Activated T-cell treated with anti-CD3 and anti-CD28 coated beads, Interleukin-2, amount 50 U/mL, for 1 hour (primary cell): ENCODE results near the gene YIPF1.

ENCODE experiments used
- DNase-seq: peaks from one replicate; pipeline ENCODE4 v3.0.0-alpha.2; 2020

Gene YIPF1

GRCh38 chr1:53889304-53890298 is at the start of gene YIPF1:
Gene YIPF1, minus strand, starts transcription at chr1:53889797. Its CDS starts 860 bp downstream, at chr1:53888937.
- peak; percentile 86 for DNase-seq

GRCh38 chr1:53938136-53938830 is 48.7 kb upstream of the YIPF1 start:
- DNase-seq, result no peak

- DNase-seq, result no peak
Measured at GRCh38 chr1:53936430-53936829, 46.8 kb upstream of the YIPF1 start.

GRCh38 chr1:53934170-53934765 is 44.7 kb upstream of the YIPF1 start:
- DNase-seq, result no peak

GRCh38 chr1:53931523-53931922 is 41.9 kb upstream of the YIPF1 start:
- DNase-seq, result no peak

GRCh38 chr1:53930932-53931331 is 41.3 kb upstream of the YIPF1 start:
- DNase-seq, result no peak

- no peak for DNase-seq
Measured at GRCh38 chr1:53929246-53929960, 39.8 kb upstream of the YIPF1 start.

GRCh38 chr1:53927376-53927881 is 37.8 kb upstream of the YIPF1 start:
- DNase-seq, result no peak

- no peak for DNase-seq
Measured at GRCh38 chr1:53919675-53920066, 30.1 kb upstream of the YIPF1 start.

GRCh38 chr1:53918343-53918742 is 28.7 kb upstream of the YIPF1 start:
- DNase-seq, result no peak

- no peak for DNase-seq
Measured at GRCh38 chr1:53913352-53914033, 23.9 kb upstream of the YIPF1 start.

- DNase-seq, result no peak
Measured at GRCh38 chr1:53911442-53911841, 21.8 kb upstream of the YIPF1 start.

- DNase-seq, result no peak
Measured at GRCh38 chr1:53909946-53910345, 20.3 kb upstream of the YIPF1 start.

- no peak for DNase-seq
Measured at GRCh38 chr1:53906121-53906520, 16.5 kb upstream of the YIPF1 start.

GRCh38 chr1:53905509-53905908 is 15.9 kb upstream of the YIPF1 start:
- no peak for DNase-seq

GRCh38 chr1:53902235-53903138 is 12.9 kb upstream of the YIPF1 start:
- no peak for DNase-seq

GRCh38 chr1:53899708-53900107 is 10.1 kb upstream of the YIPF1 start:
- DNase-seq, result no peak

- DNase-seq, result no peak
Measured at GRCh38 chr1:53899206-53899628, 9.6 kb upstream of the YIPF1 start.

GRCh38 chr1:53896635-53897229 is 7.1 kb upstream of the YIPF1 start:
- no peak for DNase-seq

GRCh38 chr1:53895421-53895820 is 5.8 kb upstream of the YIPF1 start:
- DNase-seq, result no peak

GRCh38 chr1:53894644-53895043 is 5.0 kb upstream of the YIPF1 start:
- DNase-seq, result no peak
